EH (cell line): ENCODE data around the gene BCAS4.

Experiments used
- DNase-seq: peaks from one replicate; pipeline ENCODE4 v3.0.0-alpha.2; 2015; ENCODE audit warnings: low read depth

Gene BCAS4

DNA sequence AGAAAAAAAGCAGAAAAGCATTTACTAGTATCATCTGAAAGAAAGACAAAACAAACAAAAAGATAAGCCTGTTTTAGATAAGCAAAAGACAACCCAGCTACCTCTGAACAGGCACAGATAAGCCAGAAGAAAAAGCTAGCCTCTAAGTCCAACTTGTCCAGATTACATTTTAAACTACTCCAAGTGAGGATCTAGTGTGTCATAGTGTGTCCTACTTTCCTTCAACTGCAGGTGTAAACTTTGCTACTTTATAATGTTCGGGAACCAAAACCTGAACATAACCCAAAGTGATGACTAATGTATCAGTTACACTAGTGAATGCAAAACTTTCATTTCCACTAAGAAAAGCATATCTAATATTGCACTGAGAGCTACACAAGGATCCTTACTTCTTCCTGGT is 116.9 kb downstream of the BCAS4 start:
- no peak for DNase-seq

DNA sequence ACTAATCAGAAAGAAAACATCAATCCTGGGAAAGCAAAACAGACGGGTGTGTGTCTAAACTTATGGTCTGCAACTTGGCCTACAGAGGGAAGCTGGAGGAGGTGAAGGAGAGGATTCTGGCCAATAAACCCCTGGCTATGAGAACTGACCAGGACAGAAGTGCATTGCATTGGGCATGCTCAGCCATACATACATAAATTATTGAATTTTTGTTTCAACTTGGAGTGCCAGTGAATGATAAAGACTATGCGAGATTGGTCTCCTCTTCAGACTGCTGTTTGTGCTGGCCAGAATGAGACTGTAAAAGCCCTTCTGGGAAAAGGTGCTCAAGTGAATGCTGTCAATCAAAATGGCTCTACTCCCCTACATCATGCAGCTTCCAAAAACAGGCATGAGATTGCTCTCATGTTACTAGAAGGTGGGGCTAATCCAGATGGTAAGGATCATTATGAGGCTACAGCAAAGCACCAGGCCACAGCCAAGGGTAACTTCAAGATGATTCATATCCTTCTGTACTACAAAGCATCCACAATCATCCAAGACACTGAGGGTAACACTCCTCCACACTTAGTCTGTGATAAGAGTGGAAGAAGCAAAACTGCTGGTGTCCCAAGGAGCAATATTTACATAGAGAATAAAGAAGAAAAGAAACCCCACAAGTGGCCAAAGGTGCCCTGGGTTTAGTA is 119.0 kb downstream of the BCAS4 start:
- DNase-seq = peak; percentile 87

DNA sequence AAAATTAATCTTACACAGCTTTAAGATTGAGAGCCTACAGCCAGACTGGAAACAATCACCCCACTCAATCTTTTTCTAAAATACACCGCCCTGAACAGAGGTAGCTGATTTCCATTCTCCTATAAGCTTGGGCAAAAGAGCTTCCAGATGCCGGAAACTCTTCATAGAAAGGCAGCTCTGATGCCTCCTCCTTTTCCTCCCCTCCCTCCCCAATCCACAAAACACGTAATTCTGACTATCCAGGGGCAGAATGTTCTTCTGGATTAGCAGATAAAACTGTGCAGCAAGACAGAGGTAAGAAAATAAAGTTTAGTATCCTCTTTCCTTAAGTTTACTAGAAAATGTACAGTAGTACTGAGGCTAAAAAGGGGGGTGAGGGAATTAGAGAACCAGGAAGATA is 120.6 kb downstream of the BCAS4 start:
- DNase-seq = peak; percentile 69

DNA sequence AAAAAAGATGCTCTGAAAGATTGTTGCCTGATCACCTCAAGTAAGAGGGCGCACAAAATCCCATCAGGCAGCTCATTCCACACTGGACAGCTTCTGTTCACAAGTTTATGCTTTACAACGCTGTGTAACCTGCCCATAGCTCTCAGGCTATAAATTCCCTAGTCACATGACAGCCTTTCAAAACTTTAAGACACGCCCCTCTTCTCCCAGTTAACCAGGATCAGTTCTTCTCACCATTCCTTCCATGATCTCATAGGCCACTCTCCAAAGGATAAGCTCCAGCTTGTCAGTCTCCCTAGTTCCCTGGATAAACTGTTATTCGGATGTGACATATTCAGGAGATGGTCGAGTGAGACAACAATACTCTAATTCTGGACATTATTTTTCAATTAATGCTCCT is 121.4 kb downstream of the BCAS4 start:
- peak; percentile 63 for DNase-seq

DNA sequence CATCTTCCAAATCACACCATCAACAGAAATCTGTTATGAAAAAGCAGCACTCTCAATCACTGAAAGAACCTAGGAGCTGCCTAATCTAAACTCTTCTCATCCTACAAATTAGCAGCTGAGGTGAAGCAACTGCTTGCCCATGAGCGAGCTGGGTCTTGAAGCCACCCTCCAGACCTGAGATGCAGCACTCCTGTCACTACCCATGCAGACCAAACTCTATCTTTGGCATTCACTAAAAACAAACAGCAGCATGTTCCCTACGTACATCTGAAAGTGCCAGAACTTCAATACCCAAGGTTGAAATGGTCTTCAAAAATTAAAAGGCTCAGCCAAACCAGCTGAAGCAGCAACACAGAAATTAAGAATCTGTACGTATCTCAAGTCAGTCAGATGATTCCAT is 122.1 kb downstream of the BCAS4 start:
- DNase-seq = no peak

DNA sequence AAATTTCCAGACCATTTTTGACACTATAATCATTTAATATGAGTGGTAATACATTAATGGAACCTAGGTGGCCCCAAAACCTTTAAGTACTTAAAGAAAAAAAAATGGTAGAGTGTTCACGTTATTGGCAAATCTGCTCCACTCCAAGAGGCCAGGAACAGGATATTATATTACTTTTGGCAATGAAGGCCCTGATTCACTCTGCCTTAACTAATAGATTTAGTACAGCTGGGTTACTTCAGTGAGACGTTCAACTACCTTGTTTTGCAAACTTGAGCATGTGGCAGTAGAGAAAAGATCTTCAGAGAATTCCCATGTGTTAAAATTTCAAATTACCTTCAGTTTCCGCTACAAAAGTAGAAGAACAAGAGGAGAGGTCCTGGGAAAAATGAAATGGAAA is 123.5 kb downstream of the BCAS4 start:
- DNase-seq = no peak

DNA sequence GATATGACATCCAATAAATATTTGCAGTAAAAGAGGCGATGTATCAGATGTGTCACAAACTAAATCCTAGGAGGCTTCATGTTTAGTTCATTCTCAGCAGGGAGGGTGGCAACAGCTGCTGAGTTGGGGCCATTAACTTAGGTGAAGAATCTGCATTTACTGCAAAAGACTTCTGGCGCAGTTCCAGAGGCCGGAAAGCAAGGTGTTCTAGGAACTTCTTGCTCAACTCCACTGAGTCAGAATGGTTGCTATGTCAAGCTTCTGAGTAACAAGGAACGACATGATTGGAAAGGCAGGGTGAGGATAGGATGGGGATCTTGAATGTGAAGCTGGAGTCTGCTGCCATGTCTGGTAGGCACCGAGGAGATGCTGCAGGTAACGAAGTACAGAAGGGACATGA is 124.7 kb downstream of the BCAS4 start:
- peak; percentile 50 for DNase-seq

DNA sequence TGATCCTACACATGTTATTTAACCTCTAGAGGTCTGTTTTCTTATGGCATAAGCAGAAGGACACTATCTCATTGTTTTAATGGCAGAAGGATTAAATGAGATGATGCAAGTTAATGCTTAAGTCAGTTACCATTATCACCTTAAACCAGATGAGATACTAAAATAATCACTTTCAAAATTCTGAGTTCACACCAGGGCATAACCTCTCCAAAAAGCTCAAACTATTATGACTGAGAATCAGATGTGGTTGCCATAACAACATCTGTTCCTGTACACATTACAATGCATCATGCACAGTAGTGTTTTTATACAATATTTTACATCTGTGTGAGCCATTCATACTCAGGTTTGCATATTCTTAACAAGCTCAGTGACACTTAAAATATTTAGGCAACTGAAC is 126.1 kb downstream of the BCAS4 start:
- peak; percentile 38 for DNase-seq

DNA sequence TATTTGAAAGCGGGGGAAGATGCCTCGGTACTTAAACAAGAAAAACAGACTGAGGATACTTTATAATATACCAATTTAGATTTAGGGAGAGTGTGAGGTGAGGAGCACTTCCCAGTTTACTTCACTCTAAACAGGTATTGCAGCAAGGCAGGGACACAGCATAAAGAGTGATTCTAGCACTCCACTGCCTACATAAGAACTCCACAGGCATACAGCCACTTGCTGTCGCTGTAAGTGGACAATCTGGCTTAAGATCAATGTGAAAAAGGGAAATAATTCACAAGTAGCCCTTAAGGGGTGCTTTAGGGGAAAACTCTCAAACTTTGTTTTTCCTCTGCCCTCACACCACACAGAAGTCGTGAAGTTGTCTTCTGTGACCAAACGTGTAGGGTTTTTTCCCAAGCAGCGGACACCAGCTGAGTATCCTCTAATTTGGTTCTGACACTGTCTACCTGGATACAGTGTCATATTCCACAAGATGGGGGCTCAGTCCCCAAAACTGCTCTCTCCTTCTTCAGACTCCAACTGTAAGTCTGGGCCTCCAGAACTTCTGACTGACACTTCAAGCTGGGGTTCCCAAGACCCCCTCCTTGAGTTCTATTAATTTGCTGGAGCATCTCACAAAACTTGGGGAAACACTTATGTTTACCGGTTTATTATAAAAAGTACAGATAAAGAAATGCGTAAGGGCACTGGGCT is 127.1 kb downstream of the BCAS4 start:
- no peak for DNase-seq

DNA sequence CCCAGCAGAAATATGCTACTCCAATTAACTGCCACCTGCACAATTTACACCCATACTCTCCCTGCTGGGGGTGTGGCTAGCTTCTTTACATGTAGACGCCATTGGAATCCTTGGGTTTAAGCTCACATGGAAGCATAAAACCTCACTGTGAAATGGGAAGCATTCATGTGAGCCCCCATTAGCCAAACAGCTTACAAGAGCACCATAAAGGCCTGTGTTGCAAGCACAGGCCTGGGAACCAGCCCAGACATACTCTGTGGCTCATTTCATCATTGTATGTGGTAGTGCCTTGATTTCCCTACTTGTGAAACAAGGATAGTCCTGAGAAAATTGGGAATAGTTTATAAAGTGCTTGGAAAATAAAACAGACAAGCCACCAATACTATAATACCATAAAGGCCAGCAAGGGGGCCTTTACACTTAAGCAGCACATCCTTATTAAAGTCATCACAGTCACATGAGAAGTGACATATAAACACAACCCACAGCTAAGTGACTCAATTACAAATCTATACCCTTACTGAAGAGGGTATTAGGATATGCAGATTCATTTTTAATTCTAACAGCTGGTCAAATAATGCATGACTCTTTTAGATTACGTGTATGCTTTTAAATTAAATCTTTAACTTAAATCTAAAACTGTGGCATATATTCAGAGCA is 129.5 kb downstream of the BCAS4 start:
- no peak for DNase-seq

DNA sequence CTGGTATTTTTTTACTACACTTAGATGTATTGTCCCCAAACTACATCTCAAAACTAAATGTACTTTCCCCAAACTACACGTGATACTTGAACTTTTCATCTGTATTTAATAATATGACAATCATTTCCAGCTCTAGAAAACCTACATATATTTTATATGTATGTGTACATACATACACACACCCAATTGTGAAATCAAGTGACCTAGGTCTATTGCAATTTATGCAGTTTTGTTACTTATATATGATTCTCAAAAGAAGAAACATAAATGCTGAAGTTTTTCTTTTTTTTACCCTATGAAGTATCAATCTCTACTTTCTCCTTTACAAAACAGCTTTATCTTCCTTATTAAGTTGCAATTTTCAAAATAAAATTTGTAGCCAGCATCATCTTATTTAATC is 131.7 kb downstream of the BCAS4 start:
- no peak for DNase-seq
